Stimulated activated CD4-positive, alpha-beta T cell treated with anti-CD3 and anti-CD28 coated beads, TNF-alpha, amount 100 ng/mL, for 48 hours (primary cell): Measurements from ENCODE around the gene WDR27.

Experiments
- DNase-seq, 3 donors: peaks; one replicate each; pipeline ENCODE4 v3.0.0-alpha.2; 2020; ENCODE audit warnings: low read depth in 3 of 3

Gene WDR27

GRCh38 chr6:169701954-169702839 is at the start of gene WDR27, which contains the start of gene C6orf120:
Gene WDR27 (minus strand): TSS chr6:169702029. CDS start chr6:169689005, 13,024 bp downstream.
Gene C6orf120 (plus strand): TSS chr6:169702126. CDS start chr6:169702460, 334 bp downstream.
- peak; percentile 95 to 98 (median 96) for DNase-seq

GRCh38 chr6:169746556-169746955 is 44.7 kb upstream of the WDR27 start:
- DNase-seq, result no peak

- no peak for DNase-seq
Observed at GRCh38 chr6:169745405-169745804, 43.6 kb upstream of the WDR27 start.

- no peak for DNase-seq
Observed at GRCh38 chr6:169741344-169741743, 39.5 kb upstream of the WDR27 start.

- no peak for DNase-seq
Observed at GRCh38 chr6:169738976-169739529, 37.2 kb upstream of the WDR27 start.

GRCh38 chr6:169738204-169738975 is 36.6 kb upstream of the WDR27 start:
- no peak for DNase-seq

- no peak for DNase-seq
Observed at GRCh38 chr6:169729961-169730360, 28.1 kb upstream of the WDR27 start.

- DNase-seq, result no peak
Observed at GRCh38 chr6:169726963-169727362, 25.1 kb upstream of the WDR27 start.

GRCh38 chr6:169726049-169726400 is 24.2 kb upstream of the WDR27 start:
- DNase-seq, result no peak

GRCh38 chr6:169725125-169726048 is 23.6 kb upstream of the WDR27 start:
- peak in 2 of 3 donors; percentile 15 to 22 for DNase-seq

GRCh38 chr6:169724494-169725124 is 22.8 kb upstream of the WDR27 start, which contains the start of gene PHF10:
Gene PHF10 (minus strand): TSS chr6:169724500. CDS start chr6:169723931, 569 bp downstream.
- DNase-seq, result peak; percentile 32 to 64 (median 37)

GRCh38 chr6:169723991-169724493 is 22.2 kb upstream of the WDR27 start:
- peak in 2 of 3 donors; percentile 13 to 20 for DNase-seq

- peak; percentile 33 to 56 (median 34) for DNase-seq
Observed at GRCh38 chr6:169723200-169723909, 21.5 kb upstream of the WDR27 start.

- peak; percentile 7 to 27 (median 17) for DNase-seq
Observed at GRCh38 chr6:169722362-169723199, 20.8 kb upstream of the WDR27 start.

- no peak for DNase-seq
Observed at GRCh38 chr6:169720207-169720855, 18.5 kb upstream of the WDR27 start.

GRCh38 chr6:169719117-169719516 is 17.3 kb upstream of the WDR27 start:
- no peak for DNase-seq

GRCh38 chr6:169714595-169714994 is 12.8 kb upstream of the WDR27 start:
- DNase-seq, result no peak

- DNase-seq, result no peak
Observed at GRCh38 chr6:169714178-169714577, 12.3 kb upstream of the WDR27 start.
